Neural cell (in vitro differentiated cells): Measurements from ENCODE around the gene NARS2. TPM values are rescaled to one million over a fixed set of nuclear protein-coding genes. Genes with fewer than 3 reads are reported as not detected.

Experiments
- H2AFZ ChIP-seq: fragments of 200-600, 300-800 bp; sonication (generic), shearing (Covaris generic); 2 replicates; pipeline ENCODE4 v1.6.0; 2014; ENCODE audit warnings: low read depth, mild to moderate bottlenecking, antibody characterized with exemption, low read length, moderate library complexity
- H3F3A ChIP-seq: fragments of 200-600 bp; shearing (Covaris generic); 2 replicates; pipeline ENCODE4 v1.6.1; 2016; ENCODE audit warnings: mild to moderate bottlenecking, moderate library complexity, mixed read lengths, antibody characterized with exemption, low read length; ENCODE audit not compliant: insufficient read depth, poor library complexity, severe bottlenecking
- H3K27ac ChIP-seq: fragments of 200-600, 300-800 bp; sonication (generic), shearing (Covaris generic); 2 replicates; pipeline ENCODE4 v1.5.1; 2014; ENCODE audit warnings: mild to moderate bottlenecking, low read length, moderate library complexity
- H3K27me3 ChIP-seq: fragments of 300-800, 200-600 bp; sonication (generic), shearing (Covaris generic); 2 replicates; pipeline ENCODE4 v1.6.0; 2014; ENCODE audit warnings: mild to moderate bottlenecking, low read depth, low read length, moderate library complexity; ENCODE audit not compliant: insufficient read depth
- H3K36me3 ChIP-seq: fragments of 300-800, 200-600 bp; sonication (generic), shearing (Covaris generic); 2 replicates; pipeline ENCODE4 v1.5.1; 2014; ENCODE audit warnings: mild to moderate bottlenecking, antibody characterized with exemption, low read length, moderate library complexity; ENCODE audit not compliant: insufficient read depth
- H3K4me2 ChIP-seq: fragments of 300-800, 200-600 bp; sonication (generic), shearing (Covaris generic); 2 replicates; pipeline ENCODE4 v1.6.0; 2014; ENCODE audit warnings: mild to moderate bottlenecking, low read length
- H3K4me3 ChIP-seq: fragments of 300-800, 200-600 bp; sonication (generic), shearing (Covaris generic); 2 replicates; pipeline ENCODE4 v1.5.1; 2014; ENCODE audit warnings: mild to moderate bottlenecking, low read length, moderate library complexity
- H3K79me2 ChIP-seq: fragments of 200-600 bp; shearing (Covaris generic); replicated peaks from 2 replicates; pipeline ENCODE4 v1.6.0; 2014; ENCODE audit warnings: mild to moderate bottlenecking, low read length, moderate library complexity; ENCODE audit not compliant: insufficient read depth
- H3K9ac ChIP-seq: fragments of 300-800, 200-600 bp; sonication (generic), shearing (Covaris generic); 2 replicates; pipeline ENCODE4 v1.6.1; 2016; ENCODE audit warnings: mild to moderate bottlenecking, low read length, mixed read lengths
- H3K9me2 ChIP-seq: fragments of 200-600 bp; shearing (Covaris generic); 2 replicates; pipeline ENCODE4 v1.6.1; 2016; ENCODE audit warnings: mild to moderate bottlenecking, low read length, mixed read lengths; ENCODE audit not compliant: insufficient read depth
- H3K9me3 ChIP-seq: fragments of 200-600, 300-800 bp; sonication (generic), shearing (Covaris generic); 2 replicates; pipeline ENCODE4 v1.6.1; 2016; ENCODE audit warnings: mild to moderate bottlenecking, mixed run types, low read length, moderate library complexity, mixed read lengths
- H4K20me1 ChIP-seq: fragments of 200-600 bp; shearing (Covaris generic); 2 replicates; pipeline ENCODE4 v1.6.1; 2016; ENCODE audit warnings: mild to moderate bottlenecking, mixed run types; ENCODE audit not compliant: insufficient read depth
- EP300 ChIP-seq: fragments of 450-650 bp; conservative IDR thresholded peaks from 2 replicates; pipeline ENCODE4 v1.6.1; 2014; ENCODE audit warnings: antibody characterized with exemption, mild to moderate bottlenecking, moderate library complexity; ENCODE audit not compliant: poor library complexity, severe bottlenecking
- EZH2 ChIP-seq: fragments of 200-600, 300-800 bp; shearing (Covaris generic), sonication (generic); IDR thresholded peaks from 2 replicates; pipeline ENCODE4 v1.6.1; 2014; ENCODE audit warnings: antibody characterized with exemption, low read length, borderline replicate concordance, mild to moderate bottlenecking; ENCODE audit not compliant: insufficient read depth, poor library complexity, severe bottlenecking
- MXI1 ChIP-seq: fragments of 450-650 bp; conservative IDR thresholded peaks from 2 replicates; pipeline ENCODE4 v1.6.1; 2014; ENCODE audit warnings: antibody characterized with exemption, mild to moderate bottlenecking; ENCODE audit not compliant: poor library complexity, severe bottlenecking
- POLR2AphosphoS5 ChIP-seq: IDR thresholded peaks from 2 replicates; pipeline ENCODE4 v1.6.1; 2012
- RAD21 ChIP-seq: fragments of 450-650 bp; conservative IDR thresholded peaks from 2 replicates; pipeline ENCODE4 v1.6.1; 2014; ENCODE audit warnings: antibody characterized with exemption, mild to moderate bottlenecking, moderate library complexity
- SMC3 ChIP-seq: fragments of 450-650 bp; conservative IDR thresholded peaks from 2 replicates; pipeline ENCODE4 v1.6.1; 2014; ENCODE audit warnings: antibody characterized with exemption, mild to moderate bottlenecking, moderate library complexity; ENCODE audit not compliant: poor library complexity
- TAF1 ChIP-seq: IDR thresholded peaks from 2 replicates; pipeline ENCODE4 v1.6.1; 2012; ENCODE audit warnings: low read depth
- polyA plus RNA-seq: library from polyadenylated mRNA; depleted of rRNA; stranded (reverse); fragments of >200 nt; gene quantifications from 2 replicates; pipeline ENCODE4 v1.2.3, GENCODE V29; 2014
- TF ChIP-seq, protein P1 (sequence below): fragments of 450-650 bp; IDR thresholded peaks from 2 replicates; pipeline ENCODE4 v1.5.1; 2014; ENCODE audit warnings: antibody characterized with exemption, mild to moderate bottlenecking, moderate library complexity; ENCODE audit not compliant: poor library complexity, severe bottlenecking
- TF ChIP-seq, protein P2 (sequence below): IDR thresholded peaks from 2 replicates; pipeline ENCODE4 v1.6.1; 2012; ENCODE audit warnings: borderline replicate concordance

The NARS2 gene
- polyA plus RNA-seq, 1 donor from 2014 or later: 39.6 TPM

DNA sequence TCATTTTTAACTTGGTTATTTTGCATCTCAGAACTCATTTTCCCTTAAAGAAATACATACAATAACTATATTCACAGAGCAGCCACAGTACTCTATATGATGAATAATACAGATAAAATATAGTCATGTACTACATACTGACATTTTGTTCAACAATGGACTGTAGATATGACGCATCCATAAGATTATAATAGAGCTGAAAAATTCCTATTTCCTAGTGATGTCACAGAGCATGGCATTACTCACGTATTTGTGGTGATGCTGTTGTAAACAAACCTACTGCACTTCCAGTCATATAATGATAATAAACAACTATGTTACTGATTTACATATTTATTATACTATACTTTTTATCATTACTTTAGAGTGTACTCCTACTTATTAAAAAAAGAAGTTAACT, 38.7 kb downstream of the NARS2 start:
- no peak overlapping the region for H3K4me2 ChIP-seq
- H3K9me3 ChIP-seq: no peaks in the 10 kb centered on the region
- TF ChIP-seq, protein P1, sequence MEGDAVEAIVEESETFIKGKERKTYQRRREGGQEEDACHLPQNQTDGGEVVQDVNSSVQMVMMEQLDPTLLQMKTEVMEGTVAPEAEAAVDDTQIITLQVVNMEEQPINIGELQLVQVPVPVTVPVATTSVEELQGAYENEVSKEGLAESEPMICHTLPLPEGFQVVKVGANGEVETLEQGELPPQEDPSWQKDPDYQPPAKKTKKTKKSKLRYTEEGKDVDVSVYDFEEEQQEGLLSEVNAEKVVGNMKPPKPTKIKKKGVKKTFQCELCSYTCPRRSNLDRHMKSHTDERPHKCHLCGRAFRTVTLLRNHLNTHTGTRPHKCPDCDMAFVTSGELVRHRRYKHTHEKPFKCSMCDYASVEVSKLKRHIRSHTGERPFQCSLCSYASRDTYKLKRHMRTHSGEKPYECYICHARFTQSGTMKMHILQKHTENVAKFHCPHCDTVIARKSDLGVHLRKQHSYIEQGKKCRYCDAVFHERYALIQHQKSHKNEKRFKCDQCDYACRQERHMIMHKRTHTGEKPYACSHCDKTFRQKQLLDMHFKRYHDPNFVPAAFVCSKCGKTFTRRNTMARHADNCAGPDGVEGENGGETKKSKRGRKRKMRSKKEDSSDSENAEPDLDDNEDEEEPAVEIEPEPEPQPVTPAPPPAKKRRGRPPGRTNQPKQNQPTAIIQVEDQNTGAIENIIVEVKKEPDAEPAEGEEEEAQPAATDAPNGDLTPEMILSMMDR: no peak
- TF ChIP-seq, protein P2, sequence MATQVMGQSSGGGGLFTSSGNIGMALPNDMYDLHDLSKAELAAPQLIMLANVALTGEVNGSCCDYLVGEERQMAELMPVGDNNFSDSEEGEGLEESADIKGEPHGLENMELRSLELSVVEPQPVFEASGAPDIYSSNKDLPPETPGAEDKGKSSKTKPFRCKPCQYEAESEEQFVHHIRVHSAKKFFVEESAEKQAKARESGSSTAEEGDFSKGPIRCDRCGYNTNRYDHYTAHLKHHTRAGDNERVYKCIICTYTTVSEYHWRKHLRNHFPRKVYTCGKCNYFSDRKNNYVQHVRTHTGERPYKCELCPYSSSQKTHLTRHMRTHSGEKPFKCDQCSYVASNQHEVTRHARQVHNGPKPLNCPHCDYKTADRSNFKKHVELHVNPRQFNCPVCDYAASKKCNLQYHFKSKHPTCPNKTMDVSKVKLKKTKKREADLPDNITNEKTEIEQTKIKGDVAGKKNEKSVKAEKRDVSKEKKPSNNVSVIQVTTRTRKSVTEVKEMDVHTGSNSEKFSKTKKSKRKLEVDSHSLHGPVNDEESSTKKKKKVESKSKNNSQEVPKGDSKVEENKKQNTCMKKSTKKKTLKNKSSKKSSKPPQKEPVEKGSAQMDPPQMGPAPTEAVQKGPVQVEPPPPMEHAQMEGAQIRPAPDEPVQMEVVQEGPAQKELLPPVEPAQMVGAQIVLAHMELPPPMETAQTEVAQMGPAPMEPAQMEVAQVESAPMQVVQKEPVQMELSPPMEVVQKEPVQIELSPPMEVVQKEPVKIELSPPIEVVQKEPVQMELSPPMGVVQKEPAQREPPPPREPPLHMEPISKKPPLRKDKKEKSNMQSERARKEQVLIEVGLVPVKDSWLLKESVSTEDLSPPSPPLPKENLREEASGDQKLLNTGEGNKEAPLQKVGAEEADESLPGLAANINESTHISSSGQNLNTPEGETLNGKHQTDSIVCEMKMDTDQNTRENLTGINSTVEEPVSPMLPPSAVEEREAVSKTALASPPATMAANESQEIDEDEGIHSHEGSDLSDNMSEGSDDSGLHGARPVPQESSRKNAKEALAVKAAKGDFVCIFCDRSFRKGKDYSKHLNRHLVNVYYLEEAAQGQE: no peak
- TF ChIP-seq RAD21 (no peak), MXI1 (no peak), TAF1 (no peak), EP300 (no peak), EZH2 (no peak), SMC3 (no peak), POLR2AphosphoS5 (no peak)
- H3K27ac ChIP-seq: no peak overlapping the region
- no peak overlapping the region for H3K4me3 ChIP-seq
- no peaks in the 10 kb centered on the region for H3F3A ChIP-seq
- no peak overlapping the region for H2AFZ ChIP-seq
- H3K27me3 ChIP-seq: no peaks in the 10 kb centered on the region
- H3K36me3 ChIP-seq: no peaks in the 10 kb centered on the region
- no peaks in the 10 kb centered on the region for H3K9me2 ChIP-seq
- no peak overlapping the region for H3K9ac ChIP-seq
- no peaks in the 10 kb centered on the region for H3K79me2 ChIP-seq
- no peaks in the 10 kb centered on the region for H4K20me1 ChIP-seq

DNA sequence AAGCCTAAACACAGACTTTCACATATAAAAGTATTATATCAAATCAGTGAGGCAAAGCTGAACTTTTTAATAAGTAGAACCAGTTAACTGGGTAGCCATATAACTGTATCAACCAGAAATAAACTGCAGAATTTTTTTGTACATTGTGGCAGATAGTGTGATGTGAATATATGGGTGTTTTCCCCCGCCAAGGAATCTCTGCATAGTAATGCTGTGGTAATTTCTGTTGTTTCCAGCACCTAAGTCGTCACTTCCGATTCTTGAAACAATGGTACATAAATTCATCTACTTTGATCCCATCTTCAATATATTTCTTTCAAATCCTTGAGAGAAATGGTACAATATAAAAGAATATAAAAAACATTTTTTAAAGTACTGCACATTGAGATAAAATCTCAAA, 39.6 kb downstream of the NARS2 start:
- TF ChIP-seq EP300 (no peak), RAD21 (no peak), SMC3 (no peak)
- TF ChIP-seq, protein P1: no peak
- H3K4me2 ChIP-seq: no peak overlapping the region
- no peak overlapping the region for H3K4me3 ChIP-seq
- no peaks in the 10 kb centered on the region for H4K20me1 ChIP-seq
- H3K9ac ChIP-seq: no peak overlapping the region
- no peaks in the 10 kb centered on the region for H3K9me2 ChIP-seq
- H3K27me3 ChIP-seq: no peaks in the 10 kb centered on the region
- H3K9me3 ChIP-seq: no peaks in the 10 kb centered on the region
- H3K79me2 ChIP-seq: no peaks in the 10 kb centered on the region
- H2AFZ ChIP-seq: no peak overlapping the region
- no peaks in the 10 kb centered on the region for H3K36me3 ChIP-seq
- H3K27ac ChIP-seq: no peak overlapping the region
- H3F3A ChIP-seq: no peaks in the 10 kb centered on the region
